HCT116 (cell line): ENCODE measurements around the gene UBAC2. TPM values are rescaled to one million over a fixed set of nuclear protein-coding genes. Genes with fewer than 3 reads are reported as not detected.

Experiments used
- ATAC-seq: fragments of 200-7000 bp; cut with Tn5 transposase; 2 replicates; pipeline ENCODE4 v1.9.1; 2020; ENCODE audit warnings: mild to moderate bottlenecking, moderate library complexity
- BruUV-seq: library from RNA; stranded (reverse); fragments of 400-500 nt; replicated peaks from 2 replicates; lab custom pipeline; 2021; lab: Mats Ljungman, UMichigan
- CTCF ChIA-PET: fragments of 300-600 bp; sonication (Branson Sonifier 250); formaldehyde crosslinking; loops from one replicate; lab custom pipeline; 2021; ENCODE audit warnings: antibody characterized with exemption; lab: Charles Lee
- POLR2A ChIA-PET: fragments of 300-600, 350-600 bp; sonication (Branson Sonifier 250); formaldehyde crosslinking; loops from one replicate; lab custom pipeline; 2021; ENCODE audit warnings: antibody characterized with exemption; lab: Charles Lee
- RAD21 ChIA-PET, 2 experiments: fragments of 300-600 bp; sonication (Branson Sonifier 250); formaldehyde crosslinking; loops; one replicate each; lab custom pipeline; 2023; ENCODE audit warnings: low total read pairs in 2 of 2; ENCODE audit not compliant: uncharacterized antibody in 2 of 2, unreplicated experiment in 2 of 2, low non-redundant PET in 1 of 2; lab: Charles Lee
- DNase-seq: peaks from one replicate; pipeline ENCODE4 v3.0.0-alpha.2; 2010; ENCODE audit warnings: low read depth, low spot score
- H2AFZ ChIP-seq: fragments of 200-600 bp; shearing (Covaris generic), sonication (generic); 2 replicates; pipeline ENCODE4 v1.6.1; 2017; ENCODE audit warnings: low read depth, mixed run types, mixed read lengths, antibody characterized with exemption, low read length; ENCODE audit not compliant: poor library complexity, severe bottlenecking
- H3K27ac ChIP-seq: 2 replicates; pipeline ENCODE4 v1.5.1; 2012; ENCODE audit warnings: low read depth, low read length
- H3K27me3 ChIP-seq: fragments of 200-600 bp; sonication (generic); 2 replicates; pipeline ENCODE4 v1.6.1; 2016; ENCODE audit warnings: mixed run types, low read length, mixed read lengths; ENCODE audit not compliant: insufficient read depth
- H3K36me3 ChIP-seq, 2 experiments: fragments of 200-500 bp in 1 of 2; fragments of 200-600 bp in 1 of 2; sonication (Bioruptor generic) in 1 of 2; sonication (generic) in 1 of 2; 2 replicates each; pipeline versions ENCODE4 v1.5.1 to v1.6.1; 2014 to 2016; ENCODE audit warnings: low read length in 2 of 2, inconsistent platforms in 1 of 2, mixed read lengths in 1 of 2, mixed run types in 1 of 2; ENCODE audit not compliant: insufficient read depth in 2 of 2, control insufficient read depth in 1 of 2
- H3K4me1 ChIP-seq, 2 experiments: fragments of 200-600 bp in 1 of 2; sonication (generic) in 1 of 2; 2 replicates each; pipeline versions ENCODE4 v1.5.1 to v1.6.1; 2012 to 2017; ENCODE audit warnings: low read length in 2 of 2, inconsistent platforms in 1 of 2, mild to moderate bottlenecking in 1 of 2, mixed read lengths in 1 of 2, mixed run types in 1 of 2, moderate library complexity in 1 of 2; ENCODE audit not compliant: insufficient read depth in 2 of 2, control insufficient read depth in 1 of 2
- H3K4me2 ChIP-seq: fragments of 200-600 bp; sonication (generic); 2 replicates; pipeline ENCODE4 v1.6.1; 2017; ENCODE audit warnings: mixed run types, low read length, mixed read lengths
- H3K4me3 ChIP-seq, 2 experiments: fragments of 200-600 bp in 1 of 2; sonication (generic) in 1 of 2; replicated peaks in 1 of 2; 2 replicates each; pipeline ENCODE4 v1.5.1; 2011 to 2016; ENCODE audit warnings: low read length in 2 of 2, control low read depth in 1 of 2, low read depth in 1 of 2, mild to moderate bottlenecking in 1 of 2, mixed read lengths in 1 of 2, mixed run types in 1 of 2
- H3K79me2 ChIP-seq: fragments of 200-600 bp; sonication (generic); 2 replicates; pipeline ENCODE4 v1.6.1; 2017; ENCODE audit warnings: mild to moderate bottlenecking, mixed run types, low read length, moderate library complexity, mixed read lengths; ENCODE audit not compliant: insufficient read depth
- H3K9ac ChIP-seq: fragments of 200-600 bp; sonication (generic); 2 replicates; pipeline ENCODE4 v1.6.1; 2016; ENCODE audit warnings: low read length, mixed read lengths
- H3K9me2 ChIP-seq: fragments of 200-600 bp; sonication (generic), shearing (Covaris generic); 2 replicates; pipeline ENCODE4 v1.6.1; 2017; ENCODE audit warnings: mixed run types, mild to moderate bottlenecking, moderate library complexity; ENCODE audit not compliant: insufficient read depth
- H3K9me3 ChIP-seq, 2 experiments: fragments of 200-500 bp in 1 of 2; fragments of 200-600 bp in 1 of 2; sonication (Bioruptor generic) in 1 of 2; sonication (generic) in 1 of 2; 2 replicates each; pipeline ENCODE4 v1.6.1; 2014 to 2017; ENCODE audit warnings: low read length in 2 of 2, mixed read lengths in 2 of 2, inconsistent platforms in 1 of 2, low read depth in 1 of 2, mild to moderate bottlenecking in 1 of 2, mixed run types in 1 of 2, moderate library complexity in 1 of 2; ENCODE audit not compliant: control insufficient read depth in 1 of 2, insufficient read depth in 1 of 2
- H4K20me1 ChIP-seq: fragments of 200-600 bp; sonication (generic), shearing (Covaris generic); 2 replicates; pipeline ENCODE4 v1.6.1; 2017; ENCODE audit warnings: mixed run types, mild to moderate bottlenecking, moderate library complexity; ENCODE audit not compliant: insufficient read depth
- CEBPB ChIP-seq: IDR thresholded peaks from 2 replicates; pipeline ENCODE4 v1.6.1; 2012; ENCODE audit warnings: low read depth
- ELF1 ChIP-seq: IDR thresholded peaks from 2 replicates; pipeline ENCODE4 v1.6.1; 2012; ENCODE audit warnings: low read depth, borderline replicate concordance
- JUND ChIP-seq: IDR thresholded peaks from 2 replicates; pipeline ENCODE4 v1.6.1; 2012
- RAD21 ChIP-seq: IDR thresholded peaks from 2 replicates; pipeline ENCODE4 v1.6.1; 2012; ENCODE audit warnings: low read depth, mild to moderate bottlenecking
- ZNF274 ChIP-seq: fragments of 200-500 bp; sonication (Bioruptor generic); IDR thresholded peaks from 2 replicates; pipeline ENCODE4 v1.6.1; 2014; ENCODE audit warnings: mild to moderate bottlenecking, low read depth, low read length, inconsistent platforms
- intact Hi-C: fragments of 100-400 bp; cut with micrococcal nuclease; formaldehyde crosslinking; loops from 2 replicates; pipeline ENCODE4 v1.10.0; 2022
- total RNA-seq: library from RNA; stranded (reverse); gene quantifications from one replicate; pipeline ENCODE4 v1.2.1, GENCODE V29; 2021; ENCODE audit not compliant: unreplicated experiment
- TF ChIP-seq, protein P1 (sequence below): IDR thresholded peaks from 2 replicates; pipeline ENCODE4 v1.6.1; 2012; ENCODE audit warnings: low read depth

UBAC2 gene
- total RNA-seq, 1 experiment from 2014 or later = 67.4 TPM

DNA sequence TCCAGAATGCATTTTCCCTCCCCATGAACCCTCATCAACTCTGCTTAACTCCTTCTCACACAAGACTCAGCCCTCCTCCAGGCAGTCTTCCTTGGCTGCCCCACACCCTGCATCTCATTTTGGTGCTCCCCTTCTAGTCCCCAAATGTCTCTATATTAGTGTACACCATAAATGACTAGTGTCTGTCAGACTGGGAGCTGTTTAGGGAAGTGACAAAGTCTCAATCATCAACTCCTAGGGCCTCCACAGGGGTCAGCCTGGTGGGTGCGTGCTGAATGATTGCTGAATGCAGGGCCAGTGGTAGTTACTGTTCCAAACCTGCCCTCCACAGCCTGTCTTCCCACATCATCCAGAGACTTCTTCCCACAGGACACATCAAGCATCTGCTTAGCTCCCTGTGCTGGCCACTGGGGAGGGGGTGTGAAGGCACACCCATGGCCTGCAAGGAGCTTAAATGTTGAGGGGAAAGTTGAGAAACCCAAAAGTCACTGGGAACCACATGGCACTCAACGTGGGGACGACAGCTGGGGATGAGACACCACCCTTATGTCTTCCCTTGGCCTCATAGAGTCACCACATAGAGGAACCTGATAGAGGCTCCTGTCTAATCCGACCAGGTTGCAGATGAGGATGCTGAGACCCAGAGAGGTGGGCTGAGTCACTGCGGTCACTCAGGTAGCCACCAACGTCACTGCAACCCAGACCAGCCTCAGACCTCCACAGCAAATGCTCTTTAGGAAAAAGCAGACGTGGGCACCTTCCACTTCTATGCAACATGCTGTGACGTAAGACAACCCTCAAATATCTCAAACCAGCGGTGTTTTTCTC is 221.3 kb downstream of the UBAC2 start (continued):
- TF ChIP-seq, protein P1, sequence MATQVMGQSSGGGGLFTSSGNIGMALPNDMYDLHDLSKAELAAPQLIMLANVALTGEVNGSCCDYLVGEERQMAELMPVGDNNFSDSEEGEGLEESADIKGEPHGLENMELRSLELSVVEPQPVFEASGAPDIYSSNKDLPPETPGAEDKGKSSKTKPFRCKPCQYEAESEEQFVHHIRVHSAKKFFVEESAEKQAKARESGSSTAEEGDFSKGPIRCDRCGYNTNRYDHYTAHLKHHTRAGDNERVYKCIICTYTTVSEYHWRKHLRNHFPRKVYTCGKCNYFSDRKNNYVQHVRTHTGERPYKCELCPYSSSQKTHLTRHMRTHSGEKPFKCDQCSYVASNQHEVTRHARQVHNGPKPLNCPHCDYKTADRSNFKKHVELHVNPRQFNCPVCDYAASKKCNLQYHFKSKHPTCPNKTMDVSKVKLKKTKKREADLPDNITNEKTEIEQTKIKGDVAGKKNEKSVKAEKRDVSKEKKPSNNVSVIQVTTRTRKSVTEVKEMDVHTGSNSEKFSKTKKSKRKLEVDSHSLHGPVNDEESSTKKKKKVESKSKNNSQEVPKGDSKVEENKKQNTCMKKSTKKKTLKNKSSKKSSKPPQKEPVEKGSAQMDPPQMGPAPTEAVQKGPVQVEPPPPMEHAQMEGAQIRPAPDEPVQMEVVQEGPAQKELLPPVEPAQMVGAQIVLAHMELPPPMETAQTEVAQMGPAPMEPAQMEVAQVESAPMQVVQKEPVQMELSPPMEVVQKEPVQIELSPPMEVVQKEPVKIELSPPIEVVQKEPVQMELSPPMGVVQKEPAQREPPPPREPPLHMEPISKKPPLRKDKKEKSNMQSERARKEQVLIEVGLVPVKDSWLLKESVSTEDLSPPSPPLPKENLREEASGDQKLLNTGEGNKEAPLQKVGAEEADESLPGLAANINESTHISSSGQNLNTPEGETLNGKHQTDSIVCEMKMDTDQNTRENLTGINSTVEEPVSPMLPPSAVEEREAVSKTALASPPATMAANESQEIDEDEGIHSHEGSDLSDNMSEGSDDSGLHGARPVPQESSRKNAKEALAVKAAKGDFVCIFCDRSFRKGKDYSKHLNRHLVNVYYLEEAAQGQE = no peak
- no peak for TF ChIP-seq CEBPB
- no peak for TF ChIP-seq RAD21
- TF ChIP-seq ELF1 = no peak

DNA sequence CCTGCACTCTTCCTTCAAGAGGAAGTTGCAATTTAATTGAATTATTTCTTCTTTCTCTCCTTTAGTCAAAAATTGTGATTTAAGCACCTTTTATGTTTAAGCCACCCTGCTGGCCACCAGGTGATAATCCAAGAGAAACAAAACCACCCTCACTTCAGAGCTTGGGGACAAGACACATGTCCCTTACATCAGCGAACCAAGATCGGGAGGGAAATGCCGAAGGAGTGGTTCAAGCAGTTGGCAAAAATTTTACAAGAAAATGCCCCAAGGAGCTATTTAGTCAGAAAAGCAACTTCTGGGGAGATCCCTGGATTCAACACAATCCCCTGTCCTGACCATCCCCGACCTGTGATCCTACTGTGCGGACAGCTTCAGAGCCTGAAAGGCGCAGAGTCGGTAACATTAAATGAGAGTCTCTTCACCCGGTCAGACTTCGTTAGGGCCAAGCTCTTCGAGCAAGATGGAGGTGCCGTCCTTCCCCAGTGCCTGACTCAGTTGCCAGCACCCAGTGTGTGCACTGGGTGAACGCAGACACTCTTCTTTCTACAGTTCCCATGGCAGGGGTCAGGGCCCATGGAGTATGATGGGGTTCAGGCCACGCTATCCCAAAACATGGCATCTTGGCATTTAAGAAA is 222.0 kb downstream of the UBAC2 start:
- no peaks in the 10 kb centered on the region for H3K9me3 ChIP-seq
- intact Hi-C loops = no loop called here
- no peak overlapping the region for H2AFZ ChIP-seq
- ChIA-PET POLR2A (no interaction called here), RAD21 (no interaction called here), CTCF (no interaction called here)
- DNase-seq = no peak
- no peaks in the 10 kb centered on the region for H3K9me2 ChIP-seq
- TF ChIP-seq JUND (no peak), CEBPB (no peak), ZNF274 (no peak), ELF1 (no peak)
- no peaks in the 10 kb centered on the region for H3K79me2 ChIP-seq
- H3K4me2 ChIP-seq = no peak overlapping the region
- H3K27me3 ChIP-seq = peaks cover 3% of the 10 kb centered on the region; the same call in 1 of the 2 replicates
- no peaks in the 10 kb centered on the region for H3K36me3 ChIP-seq
- no TSS peak for BruUV-seq
- no peak for ATAC-seq
- no peaks in the 10 kb centered on the region for H3K4me1 ChIP-seq
- no peak overlapping the region for H3K27ac ChIP-seq
- no peaks in the 10 kb centered on the region for H4K20me1 ChIP-seq
- no peak overlapping the region for H3K9ac ChIP-seq
- H3K4me3 ChIP-seq = no peak overlapping the region
